ENCODE results near the gene MLPH. TPM values are rescaled to one million over a fixed set of nuclear protein-coding genes. Genes with fewer than 3 reads are reported as not detected.
A peak's percentile ranks its signal among the peaks of the same experiment; 100 is the strongest.

MLPH gene
- total and polyA plus RNA-seq, 2 of the 13 experiments (the other 11 are each of a cell fraction or from before 2014, with no cell fraction given): 0.12 TPM; not detected in 1

DNA sequence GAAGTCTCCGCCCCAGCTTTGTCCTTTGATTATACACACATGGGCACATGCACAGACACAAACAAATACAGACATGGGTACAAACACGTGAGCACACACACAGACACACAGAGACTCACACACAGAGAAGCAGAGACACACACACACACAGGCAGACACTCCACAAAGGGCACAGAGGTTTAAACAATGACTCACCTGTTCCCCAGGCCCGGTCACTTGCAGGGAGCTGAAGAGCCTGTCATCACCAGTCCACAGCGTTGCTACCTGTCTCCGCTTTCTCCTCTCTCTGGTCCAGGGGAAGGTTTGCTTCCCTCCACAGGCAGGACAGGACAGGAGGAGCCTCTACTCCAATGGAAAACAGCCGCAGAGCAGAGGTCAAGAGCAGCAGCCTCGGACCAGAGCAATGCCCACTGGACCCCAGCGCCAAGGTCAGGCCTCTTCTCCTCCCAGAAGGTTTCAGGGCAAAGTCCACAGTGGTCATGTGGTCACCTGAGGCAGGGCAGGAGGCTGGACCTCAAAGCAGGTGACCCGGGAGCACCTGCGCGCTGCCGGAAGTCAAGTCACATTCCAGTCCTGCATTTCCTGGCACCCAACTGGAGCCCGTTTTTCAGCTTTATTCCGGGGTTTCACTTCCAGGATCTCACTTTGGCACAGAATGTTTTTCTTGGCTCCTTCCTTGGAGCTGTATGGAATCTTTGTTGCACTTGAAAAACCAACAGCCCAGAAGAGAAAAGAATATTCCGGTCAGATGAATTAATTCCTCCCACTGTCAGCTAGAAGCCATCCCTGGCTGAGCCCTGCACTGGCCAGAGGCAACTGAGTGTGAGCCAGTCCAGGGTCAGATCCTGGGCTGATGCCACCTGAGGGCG lies 103.5 kb downstream of the MLPH start, which contains the start of gene RAB17 (continued):
- TF ChIP-seq, protein P1, sequence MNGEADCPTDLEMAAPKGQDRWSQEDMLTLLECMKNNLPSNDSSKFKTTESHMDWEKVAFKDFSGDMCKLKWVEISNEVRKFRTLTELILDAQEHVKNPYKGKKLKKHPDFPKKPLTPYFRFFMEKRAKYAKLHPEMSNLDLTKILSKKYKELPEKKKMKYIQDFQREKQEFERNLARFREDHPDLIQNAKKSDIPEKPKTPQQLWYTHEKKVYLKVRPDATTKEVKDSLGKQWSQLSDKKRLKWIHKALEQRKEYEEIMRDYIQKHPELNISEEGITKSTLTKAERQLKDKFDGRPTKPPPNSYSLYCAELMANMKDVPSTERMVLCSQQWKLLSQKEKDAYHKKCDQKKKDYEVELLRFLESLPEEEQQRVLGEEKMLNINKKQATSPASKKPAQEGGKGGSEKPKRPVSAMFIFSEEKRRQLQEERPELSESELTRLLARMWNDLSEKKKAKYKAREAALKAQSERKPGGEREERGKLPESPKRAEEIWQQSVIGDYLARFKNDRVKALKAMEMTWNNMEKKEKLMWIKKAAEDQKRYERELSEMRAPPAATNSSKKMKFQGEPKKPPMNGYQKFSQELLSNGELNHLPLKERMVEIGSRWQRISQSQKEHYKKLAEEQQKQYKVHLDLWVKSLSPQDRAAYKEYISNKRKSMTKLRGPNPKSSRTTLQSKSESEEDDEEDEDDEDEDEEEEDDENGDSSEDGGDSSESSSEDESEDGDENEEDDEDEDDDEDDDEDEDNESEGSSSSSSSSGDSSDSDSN (CRISPR knock-in tag; IDR thresholded peaks at IDR 0.05): peak; percentile 91
- no peak for TF ChIP-seq ZFP36L2 (CRISPR knock-in tag; IDR thresholded peaks at IDR 0.05)
- TF ChIP-seq, protein P2, sequence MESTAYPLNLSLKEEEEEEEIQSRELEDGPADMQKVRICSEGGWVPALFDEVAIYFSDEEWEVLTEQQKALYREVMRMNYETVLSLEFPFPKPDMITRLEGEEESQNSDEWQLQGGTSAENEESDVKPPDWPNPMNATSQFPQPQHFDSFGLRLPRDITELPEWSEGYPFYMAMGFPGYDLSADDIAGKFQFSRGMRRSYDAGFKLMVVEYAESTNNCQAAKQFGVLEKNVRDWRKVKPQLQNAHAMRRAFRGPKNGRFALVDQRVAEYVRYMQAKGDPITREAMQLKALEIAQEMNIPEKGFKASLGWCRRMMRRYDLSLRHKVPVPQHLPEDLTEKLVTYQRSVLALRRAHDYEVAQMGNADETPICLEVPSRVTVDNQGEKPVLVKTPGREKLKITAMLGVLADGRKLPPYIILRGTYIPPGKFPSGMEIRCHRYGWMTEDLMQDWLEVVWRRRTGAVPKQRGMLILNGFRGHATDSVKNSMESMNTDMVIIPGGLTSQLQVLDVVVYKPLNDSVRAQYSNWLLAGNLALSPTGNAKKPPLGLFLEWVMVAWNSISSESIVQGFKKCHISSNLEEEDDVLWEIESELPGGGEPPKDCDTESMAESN (CRISPR knock-in tag; conservative IDR thresholded peaks at IDR 0.05): peak; percentile 91
- TF ChIP-seq, protein P3, sequence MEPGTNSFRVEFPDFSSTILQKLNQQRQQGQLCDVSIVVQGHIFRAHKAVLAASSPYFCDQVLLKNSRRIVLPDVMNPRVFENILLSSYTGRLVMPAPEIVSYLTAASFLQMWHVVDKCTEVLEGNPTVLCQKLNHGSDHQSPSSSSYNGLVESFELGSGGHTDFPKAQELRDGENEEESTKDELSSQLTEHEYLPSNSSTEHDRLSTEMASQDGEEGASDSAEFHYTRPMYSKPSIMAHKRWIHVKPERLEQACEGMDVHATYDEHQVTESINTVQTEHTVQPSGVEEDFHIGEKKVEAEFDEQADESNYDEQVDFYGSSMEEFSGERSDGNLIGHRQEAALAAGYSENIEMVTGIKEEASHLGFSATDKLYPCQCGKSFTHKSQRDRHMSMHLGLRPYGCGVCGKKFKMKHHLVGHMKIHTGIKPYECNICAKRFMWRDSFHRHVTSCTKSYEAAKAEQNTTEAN (CRISPR knock-in tag; conservative IDR thresholded peaks at IDR 0.05): peak; percentile 94
- 0 out of 2 replicates have a peak, but pooled peaks have one; percentile 51 for TF ChIP-seq U2AF2 (IDR thresholded peaks at IDR 0.05; ENCODE audit: low read depth, low read length)
- TF ChIP-seq ZNF329 (CRISPR knock-in tag; IDR thresholded peaks at IDR 0.05; ENCODE audit: low read depth): no peak
- 0 out of 2 replicates have a peak, but pooled peaks have one; percentile 26 for TF ChIP-seq ATF1 (CRISPR knock-in tag; IDR thresholded peaks at IDR 0.05)
- TF ChIP-seq TSC22D2 (CRISPR knock-in tag; IDR thresholded peaks at IDR 0.05; ENCODE audit: borderline replicate concordance): 0 out of 2 replicates have a peak, but pooled peaks have one; percentile 10
- no peak; the same call in 1 of the 2 replicates for TF ChIP-seq SP2 (CRISPR knock-in tag; IDR thresholded peaks at IDR 0.05)
- TF ChIP-seq TAF15 (IDR thresholded peaks at IDR 0.05; ENCODE audit: low read depth, low read length, poor library complexity, severe bottlenecking): no peak
- peak; percentile 87 for TF ChIP-seq DPF2 (CRISPR knock-in tag; IDR thresholded peaks at IDR 0.05; ENCODE audit: borderline replicate concordance, low read depth)
- TF ChIP-seq, protein P4, sequence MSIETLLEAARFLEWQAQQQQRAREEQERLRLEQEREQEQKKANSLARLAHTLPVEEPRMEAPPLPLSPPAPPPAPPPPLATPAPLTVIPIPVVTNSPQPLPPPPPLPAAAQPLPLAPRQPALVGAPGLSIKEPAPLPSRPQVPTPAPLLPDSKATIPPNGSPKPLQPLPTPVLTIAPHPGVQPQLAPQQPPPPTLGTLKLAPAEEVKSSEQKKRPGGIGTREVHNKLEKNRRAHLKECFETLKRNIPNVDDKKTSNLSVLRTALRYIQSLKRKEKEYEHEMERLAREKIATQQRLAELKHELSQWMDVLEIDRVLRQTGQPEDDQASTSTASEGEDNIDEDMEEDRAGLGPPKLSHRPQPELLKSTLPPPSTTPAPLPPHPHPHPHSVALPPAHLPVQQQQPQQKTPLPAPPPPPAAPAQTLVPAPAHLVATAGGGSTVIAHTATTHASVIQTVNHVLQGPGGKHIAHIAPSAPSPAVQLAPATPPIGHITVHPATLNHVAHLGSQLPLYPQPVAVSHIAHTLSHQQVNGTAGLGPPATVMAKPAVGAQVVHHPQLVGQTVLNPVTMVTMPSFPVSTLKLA (IDR thresholded peaks at IDR 0.05): peak; percentile 92
- TF ChIP-seq, protein P5, sequence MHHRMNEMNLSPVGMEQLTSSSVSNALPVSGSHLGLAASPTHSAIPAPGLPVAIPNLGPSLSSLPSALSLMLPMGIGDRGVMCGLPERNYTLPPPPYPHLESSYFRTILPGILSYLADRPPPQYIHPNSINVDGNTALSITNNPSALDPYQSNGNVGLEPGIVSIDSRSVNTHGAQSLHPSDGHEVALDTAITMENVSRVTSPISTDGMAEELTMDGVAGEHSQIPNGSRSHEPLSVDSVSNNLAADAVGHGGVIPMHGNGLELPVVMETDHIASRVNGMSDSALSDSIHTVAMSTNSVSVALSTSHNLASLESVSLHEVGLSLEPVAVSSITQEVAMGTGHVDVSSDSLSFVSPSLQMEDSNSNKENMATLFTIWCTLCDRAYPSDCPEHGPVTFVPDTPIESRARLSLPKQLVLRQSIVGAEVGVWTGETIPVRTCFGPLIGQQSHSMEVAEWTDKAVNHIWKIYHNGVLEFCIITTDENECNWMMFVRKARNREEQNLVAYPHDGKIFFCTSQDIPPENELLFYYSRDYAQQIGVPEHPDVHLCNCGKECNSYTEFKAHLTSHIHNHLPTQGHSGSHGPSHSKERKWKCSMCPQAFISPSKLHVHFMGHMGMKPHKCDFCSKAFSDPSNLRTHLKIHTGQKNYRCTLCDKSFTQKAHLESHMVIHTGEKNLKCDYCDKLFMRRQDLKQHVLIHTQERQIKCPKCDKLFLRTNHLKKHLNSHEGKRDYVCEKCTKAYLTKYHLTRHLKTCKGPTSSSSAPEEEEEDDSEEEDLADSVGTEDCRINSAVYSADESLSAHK (CRISPR knock-in tag; IDR thresholded peaks at IDR 0.05; ENCODE audit: borderline replicate concordance): 0 out of 2 replicates have a peak, but pooled peaks have one; percentile 68
- TF ChIP-seq POLR2AphosphoS2 (IDR thresholded peaks at IDR 0.05; ENCODE audit: low read depth, low read length): no peak
- TF ChIP-seq MEIS1 (CRISPR knock-in tag; IDR thresholded peaks at IDR 0.05; ENCODE audit: borderline replicate concordance): no peak; the same call in 1 of the 2 replicates
- TF ChIP-seq EHMT2 (IDR thresholded peaks at IDR 0.05; ENCODE audit: borderline replicate concordance, low read depth, low read length): no peak
- TF ChIP-seq FOXK1 (CRISPR knock-in tag; IDR thresholded peaks at IDR 0.05; ENCODE audit: borderline replicate concordance, low read depth): peak; percentile 52; the same call in 1 of the 2 replicates
- peak; percentile 71 for TF ChIP-seq AGO1 (IDR thresholded peaks at IDR 0.05; ENCODE audit: low read depth, low read length, poor library complexity, severe bottlenecking)
